Measurements from ENCODE around the gene ILKAP. TPM values are rescaled to one million over a fixed set of nuclear protein-coding genes. Genes with fewer than 3 reads are reported as not detected.

ILKAP gene
- polyA plus RNA-seq, 3 donors: 23.2 to 44.2 (median 29.3) TPM

GRCh38 chr2:238216651-238217184 is 13.2 kb upstream of the ILKAP start:
- H3K36me3 Mint-ChIP-seq: no peaks in the 10 kb centered on the region
- H3K27ac ChIP-seq (ENCODE audit: low read depth in 1 of 2, low read length in 2 of 2): no peak overlapping the region
- no peaks in the 10 kb centered on the region for H3K36me3 ChIP-seq (replicated peaks in 1 of 2; ENCODE audit: control insufficient read depth in 1 of 2, insufficient read depth in 2 of 2, low read length in 2 of 2)
- H3K9me3 ChIP-seq (replicated peaks in 1 of 2; ENCODE audit: control insufficient read depth in 1 of 2, insufficient read depth in 1 of 2, low read length in 2 of 2): no peaks in the 10 kb centered on the region
- no peaks in the 10 kb centered on the region for H4K20me1 ChIP-seq (ENCODE audit: insufficient read depth, low read length)
- no peak overlapping the region for H3K9ac ChIP-seq (ENCODE audit: insufficient read depth, low read length, poor library complexity, severe bottlenecking)
- H3K27ac Mint-ChIP-seq: no peak overlapping the region
- peaks cover 0 to 7% (median 5%) of the 10 kb centered on the region in 7 donors for H3K9me3 Mint-ChIP-seq
- 97% methylated on average over 2 of the region's 2 CpGs for WGBS (ENCODE audit: insufficient coverage)
- H3K79me2 ChIP-seq (ENCODE audit: insufficient read depth, low read length): no peaks in the 10 kb centered on the region
- TF ChIP-seq, protein P1, sequence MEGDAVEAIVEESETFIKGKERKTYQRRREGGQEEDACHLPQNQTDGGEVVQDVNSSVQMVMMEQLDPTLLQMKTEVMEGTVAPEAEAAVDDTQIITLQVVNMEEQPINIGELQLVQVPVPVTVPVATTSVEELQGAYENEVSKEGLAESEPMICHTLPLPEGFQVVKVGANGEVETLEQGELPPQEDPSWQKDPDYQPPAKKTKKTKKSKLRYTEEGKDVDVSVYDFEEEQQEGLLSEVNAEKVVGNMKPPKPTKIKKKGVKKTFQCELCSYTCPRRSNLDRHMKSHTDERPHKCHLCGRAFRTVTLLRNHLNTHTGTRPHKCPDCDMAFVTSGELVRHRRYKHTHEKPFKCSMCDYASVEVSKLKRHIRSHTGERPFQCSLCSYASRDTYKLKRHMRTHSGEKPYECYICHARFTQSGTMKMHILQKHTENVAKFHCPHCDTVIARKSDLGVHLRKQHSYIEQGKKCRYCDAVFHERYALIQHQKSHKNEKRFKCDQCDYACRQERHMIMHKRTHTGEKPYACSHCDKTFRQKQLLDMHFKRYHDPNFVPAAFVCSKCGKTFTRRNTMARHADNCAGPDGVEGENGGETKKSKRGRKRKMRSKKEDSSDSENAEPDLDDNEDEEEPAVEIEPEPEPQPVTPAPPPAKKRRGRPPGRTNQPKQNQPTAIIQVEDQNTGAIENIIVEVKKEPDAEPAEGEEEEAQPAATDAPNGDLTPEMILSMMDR (IDR thresholded peaks at IDR 0.05): no peak
- DNase-seq: no peak
- H3K4me2 ChIP-seq (replicated peaks; ENCODE audit: extremely low read depth, low read length, poor library complexity, severe bottlenecking): no peak overlapping the region
- peaks cover 0 to 2% of the 10 kb centered on the region in 2 donors for H3K27me3 ChIP-seq (ENCODE audit: control insufficient read depth in 2 of 2, insufficient read depth in 2 of 2, low read length in 2 of 2)
- intact Hi-C loops (cut with micrococcal nuclease): no loop called here
- H3K4me3 Mint-ChIP-seq: no peak overlapping the region
- peaks cover 13 to 29% (median 28%) of the 10 kb centered on the region in 3 donors for H3K27me3 Mint-ChIP-seq (ENCODE audit: low read depth in 3 of 3)
- H2AFZ ChIP-seq (ENCODE audit: insufficient read depth, low read depth, low read length, poor library complexity, severe bottlenecking): no peak overlapping the region
- H3K4me1 ChIP-seq (ENCODE audit: control insufficient read depth in 1 of 2, insufficient read depth in 2 of 2, low read length in 2 of 2): no peaks in the 10 kb centered on the region
- no peaks in the 10 kb centered on the region for H3K4me1 Mint-ChIP-seq
- H3K4me3 ChIP-seq (replicated peaks in 1 of 3; ENCODE audit: low read depth in 2 of 3, low read length in 3 of 3): no peak overlapping the region

DNA sequence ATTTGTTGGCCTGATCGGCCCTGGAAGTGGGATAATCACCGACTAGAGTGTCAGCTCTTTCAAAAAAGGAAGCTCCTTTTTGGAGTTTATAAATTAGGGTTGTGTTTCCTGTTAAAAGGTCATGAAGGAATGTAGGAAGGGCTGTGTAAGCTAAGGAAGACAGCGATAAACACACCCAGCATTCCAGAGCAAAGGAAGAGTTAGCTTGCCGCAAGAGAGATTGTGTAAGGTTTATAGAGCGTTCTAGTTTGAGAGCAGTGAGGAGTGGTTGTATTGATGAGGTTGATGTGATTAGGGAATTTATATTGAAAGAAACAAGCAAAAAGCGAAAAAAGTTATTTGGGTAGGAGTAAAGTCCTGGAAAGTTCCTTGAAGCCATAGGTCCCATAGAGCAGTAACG is 3.5 kb upstream of the ILKAP start:
- H2AFZ ChIP-seq (ENCODE audit: insufficient read depth, low read depth, low read length, poor library complexity, severe bottlenecking): no peak overlapping the region
- no peak overlapping the region for H3K4me3 ChIP-seq (replicated peaks in 1 of 3; ENCODE audit: low read depth in 2 of 3, low read length in 3 of 3)
- no peaks in the 10 kb centered on the region for H3K36me3 ChIP-seq (replicated peaks in 1 of 2; ENCODE audit: control insufficient read depth in 1 of 2, insufficient read depth in 2 of 2, low read length in 2 of 2)
- no peaks in the 10 kb centered on the region for H3K9me3 ChIP-seq (replicated peaks in 1 of 2; ENCODE audit: control insufficient read depth in 1 of 2, insufficient read depth in 1 of 2, low read length in 2 of 2)
- 86% methylated on average over 7 of the region's 7 CpGs for WGBS (ENCODE audit: insufficient coverage)
- H4K20me1 ChIP-seq (ENCODE audit: insufficient read depth, low read length): peaks cover 8% of the 10 kb centered on the region
- H3K27ac ChIP-seq (ENCODE audit: low read depth in 1 of 2, low read length in 2 of 2): no peak overlapping the region
- no peak overlapping the region for H3K4me2 ChIP-seq (replicated peaks; ENCODE audit: extremely low read depth, low read length, poor library complexity, severe bottlenecking)
- no peak overlapping the region for H3K4me3 Mint-ChIP-seq
- intact Hi-C loops (cut with micrococcal nuclease): no loop called here
- TF ChIP-seq, protein P1 (IDR thresholded peaks at IDR 0.05): no peak
- peaks cover 19 to 20% of the 10 kb centered on the region in 2 donors for H3K4me1 ChIP-seq (ENCODE audit: control insufficient read depth in 1 of 2, insufficient read depth in 2 of 2, low read length in 2 of 2)
- H3K9me3 Mint-ChIP-seq: peaks cover 0 to 2% (median 0%) of the 10 kb centered on the region in 7 donors
- H3K27ac Mint-ChIP-seq: no peak overlapping the region
- H3K27me3 ChIP-seq (ENCODE audit: control insufficient read depth in 2 of 2, insufficient read depth in 2 of 2, low read length in 2 of 2): peaks cover 10 to 21% of the 10 kb centered on the region in 2 donors
- no peaks in the 10 kb centered on the region for H3K36me3 Mint-ChIP-seq
- H3K9ac ChIP-seq (ENCODE audit: insufficient read depth, low read length, poor library complexity, severe bottlenecking): no peak overlapping the region
- H3K4me1 Mint-ChIP-seq: peaks cover 16% of the 10 kb centered on the region
- peaks cover 11% of the 10 kb centered on the region for H3K79me2 ChIP-seq (ENCODE audit: insufficient read depth, low read length)
- no peak for DNase-seq
- peaks cover 7 to 11% (median 9%) of the 10 kb centered on the region in 3 donors for H3K27me3 Mint-ChIP-seq (ENCODE audit: low read depth in 3 of 3)

Measured in CD14-positive monocyte (primary cell).